Measurements from ENCODE around the gene RBM5. TPM values are rescaled to one million over a fixed set of nuclear protein-coding genes. Genes with fewer than 3 reads are reported as not detected.

RBM5 gene
- total and polyA plus RNA-seq, 2 donors (not counting 1 experiment from before 2014, with no cell fraction given): 405 to 464 TPM

DNA sequence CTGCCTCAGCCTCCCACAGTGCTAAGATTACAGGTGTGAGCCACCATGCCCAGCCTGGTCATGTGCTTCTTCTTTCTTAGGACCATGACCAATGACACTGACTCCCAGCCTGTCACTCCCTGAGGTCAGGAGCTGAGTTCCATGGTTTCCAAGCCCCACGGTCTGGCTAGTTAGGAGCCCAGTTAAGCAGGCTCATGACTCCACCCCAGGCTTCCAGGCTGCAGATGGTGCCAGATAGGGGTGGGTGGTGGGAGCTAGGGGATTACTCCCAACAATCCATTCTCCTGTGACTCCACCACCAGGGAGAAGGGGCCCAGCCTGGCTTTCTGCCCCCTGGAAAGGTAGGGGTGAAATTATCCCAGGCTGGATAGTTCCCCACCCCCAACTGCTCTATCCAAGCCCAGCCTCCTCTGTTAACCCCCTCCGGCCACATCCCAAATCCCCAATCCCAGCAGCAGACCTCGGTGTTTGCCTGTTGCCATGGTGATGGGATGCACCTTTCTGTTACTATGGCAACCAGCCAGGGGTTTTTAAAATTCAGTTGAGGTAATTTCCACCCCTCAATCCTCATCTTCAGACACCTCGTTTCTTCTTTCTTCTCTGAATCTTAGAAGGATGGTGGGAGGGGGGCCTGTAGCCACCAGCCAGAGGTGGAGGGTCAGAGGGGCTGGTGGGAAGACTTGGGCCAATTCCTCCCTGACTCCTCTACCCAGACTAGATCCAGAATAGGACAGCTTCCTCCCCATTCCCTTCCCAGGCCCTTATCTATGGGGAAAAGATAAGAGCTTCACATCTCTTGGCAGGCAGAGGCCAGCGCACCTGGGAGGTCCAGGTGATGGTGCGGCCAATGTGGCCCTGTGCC lies 43.9 kb downstream of the RBM5 start:
- Histone ChIP-seq H4K20me1 (ENCODE audit: control insufficient read depth, insufficient read depth, low read length, poor library complexity, severe bottlenecking) (no peaks in the 10 kb centered on the region), H3K27me3 (replicated peaks in 1 of 4; ENCODE audit: control extremely low read depth in 1 of 4, control insufficient read depth in 3 of 4, insufficient read depth in 4 of 4, low read length in 3 of 4) (peaks cover 0 to 15% (median 0%) of the 10 kb centered on the region in 4 experiments), H3K4me3 (ENCODE audit: control extremely low read depth in 1 of 5, extremely low read depth in 1 of 5, insufficient read depth in 1 of 5, low read depth in 2 of 5, low read length in 4 of 5) (no peak overlapping the region), H3K79me2 (ENCODE audit: control insufficient read depth, insufficient read depth, low read length) (no peaks in the 10 kb centered on the region), H3K4me2 (replicated peaks; ENCODE audit: low read depth, low read length, poor library complexity, severe bottlenecking) (no peak overlapping the region), H3K36me3 (replicated peaks in 1 of 2; ENCODE audit: control extremely low read depth in 1 of 2, control insufficient read depth in 1 of 2, extremely low read depth in 1 of 2, insufficient read depth in 2 of 2, low read length in 1 of 2) (no peaks in the 10 kb centered on the region), H3K4me1 (ENCODE audit: control insufficient read depth in 2 of 2, insufficient read depth in 2 of 2, low read length in 2 of 2) (no peaks in the 10 kb centered on the region), H3K27ac (ENCODE audit: low read length in 2 of 2) (no peak overlapping the region), H3K9ac (ENCODE audit: low read length) (no peak overlapping the region), H3K9me3 (ENCODE audit: control extremely low read depth in 1 of 3, control insufficient read depth in 2 of 3, insufficient read depth in 1 of 3, low read length in 2 of 3) (no peaks in the 10 kb centered on the region), H2AFZ (ENCODE audit: insufficient read depth, low read depth, low read length, poor library complexity, severe bottlenecking) (no peak overlapping the region)
- POLR2A ChIA-PET: interaction anchor here (0.9 kb wide), 1 partner anchor 9 kb away, joined by 3 read pairs; no protein-coding TSS in a partner anchor
- CTCF ChIA-PET: interaction anchor here (4.4 kb wide), 1 partner anchor 12 kb away, joined by 18 read pairs; no protein-coding TSS in a partner anchor
- Mint-ChIP-seq H3K27me3 (no peaks in the 10 kb centered on the region), H3K4me1 (no peaks in the 10 kb centered on the region), H3K4me3 (no peak overlapping the region), H3K27ac (no peak overlapping the region), H3K9me3 (ENCODE audit: insufficient read depth) (no peaks in the 10 kb centered on the region)
- intact Hi-C loops (cut with micrococcal nuclease): no loop called here
- DNase-seq (no peak), ATAC-seq (ENCODE audit: low read depth) (no peak)
- 100% methylated on average over 2 of the region's 6 CpGs for WGBS (ENCODE audit: insufficient coverage)
- TF ChIP-seq, protein P1, sequence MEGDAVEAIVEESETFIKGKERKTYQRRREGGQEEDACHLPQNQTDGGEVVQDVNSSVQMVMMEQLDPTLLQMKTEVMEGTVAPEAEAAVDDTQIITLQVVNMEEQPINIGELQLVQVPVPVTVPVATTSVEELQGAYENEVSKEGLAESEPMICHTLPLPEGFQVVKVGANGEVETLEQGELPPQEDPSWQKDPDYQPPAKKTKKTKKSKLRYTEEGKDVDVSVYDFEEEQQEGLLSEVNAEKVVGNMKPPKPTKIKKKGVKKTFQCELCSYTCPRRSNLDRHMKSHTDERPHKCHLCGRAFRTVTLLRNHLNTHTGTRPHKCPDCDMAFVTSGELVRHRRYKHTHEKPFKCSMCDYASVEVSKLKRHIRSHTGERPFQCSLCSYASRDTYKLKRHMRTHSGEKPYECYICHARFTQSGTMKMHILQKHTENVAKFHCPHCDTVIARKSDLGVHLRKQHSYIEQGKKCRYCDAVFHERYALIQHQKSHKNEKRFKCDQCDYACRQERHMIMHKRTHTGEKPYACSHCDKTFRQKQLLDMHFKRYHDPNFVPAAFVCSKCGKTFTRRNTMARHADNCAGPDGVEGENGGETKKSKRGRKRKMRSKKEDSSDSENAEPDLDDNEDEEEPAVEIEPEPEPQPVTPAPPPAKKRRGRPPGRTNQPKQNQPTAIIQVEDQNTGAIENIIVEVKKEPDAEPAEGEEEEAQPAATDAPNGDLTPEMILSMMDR (IDR thresholded peaks at IDR 0.05): no peak
- TF ChIP-seq EZH2 (IDR thresholded peaks at IDR 0.05; ENCODE audit: borderline replicate concordance, insufficient read depth, low read depth, low read length, poor library complexity, severe bottlenecking): no peak

DNA sequence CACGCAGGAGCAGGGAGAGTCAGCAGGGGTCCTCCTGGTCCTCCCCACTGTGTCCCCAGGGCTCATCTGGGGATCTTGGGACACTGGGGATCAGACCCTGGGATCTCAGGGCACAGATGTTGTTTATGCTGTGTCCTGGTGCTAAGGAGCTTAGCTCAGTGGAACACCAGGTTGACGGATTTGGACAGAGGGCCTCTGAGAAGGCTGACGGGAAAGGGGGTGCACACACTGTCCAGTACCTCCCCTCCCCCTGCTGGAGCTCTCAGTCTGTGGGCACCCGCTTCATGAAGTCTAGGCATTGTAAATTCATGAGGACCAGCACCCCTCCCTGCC lies 44.5 kb downstream of the RBM5 start:
- no peaks in the 10 kb centered on the region for H3K4me1 ChIP-seq (ENCODE audit: control insufficient read depth in 2 of 2, insufficient read depth in 2 of 2, low read length in 2 of 2)
- 90% methylated on average over 4 of the region's 4 CpGs for WGBS (ENCODE audit: insufficient coverage)
- ChIA-PET POLR2A (interaction anchor here (0.9 kb wide), 1 partner anchor 10 kb away, joined by 3 read pairs; no protein-coding TSS in a partner anchor), CTCF (interaction anchor here (4.4 kb wide), 1 partner anchor 13 kb away, joined by 18 read pairs; no protein-coding TSS in a partner anchor)
- intact Hi-C loops (cut with micrococcal nuclease): no loop called here
- ATAC-seq (ENCODE audit: low read depth): no peak
- Mint-ChIP-seq H3K9me3 (ENCODE audit: insufficient read depth) (no peaks in the 10 kb centered on the region), H3K4me3 (no peak overlapping the region), H3K27me3 (peaks cover under 1% of the 10 kb centered on the region), H3K27ac (no peak overlapping the region), H3K4me1 (no peaks in the 10 kb centered on the region)
- DNase-seq: no peak
- H3K27me3 ChIP-seq (replicated peaks in 1 of 4; ENCODE audit: control extremely low read depth in 1 of 4, control insufficient read depth in 3 of 4, insufficient read depth in 4 of 4, low read length in 3 of 4): peaks cover 0 to 15% (median 0%) of the 10 kb centered on the region in 4 experiments
- no peaks in the 10 kb centered on the region for H3K79me2 ChIP-seq (ENCODE audit: control insufficient read depth, insufficient read depth, low read length)
- no peaks in the 10 kb centered on the region for H3K9me3 ChIP-seq (ENCODE audit: control extremely low read depth in 1 of 3, control insufficient read depth in 2 of 3, insufficient read depth in 1 of 3, low read length in 2 of 3)
- H3K36me3 ChIP-seq (replicated peaks in 1 of 2; ENCODE audit: control extremely low read depth in 1 of 2, control insufficient read depth in 1 of 2, extremely low read depth in 1 of 2, insufficient read depth in 2 of 2, low read length in 1 of 2): no peaks in the 10 kb centered on the region
- H3K4me2 ChIP-seq (replicated peaks; ENCODE audit: low read depth, low read length, poor library complexity, severe bottlenecking): no peak overlapping the region
- no peak overlapping the region for H3K27ac ChIP-seq (ENCODE audit: low read length in 2 of 2)
- H4K20me1 ChIP-seq (ENCODE audit: control insufficient read depth, insufficient read depth, low read length, poor library complexity, severe bottlenecking): no peaks in the 10 kb centered on the region
- H2AFZ ChIP-seq (ENCODE audit: insufficient read depth, low read depth, low read length, poor library complexity, severe bottlenecking): no peak overlapping the region
- no peak overlapping the region for H3K4me3 ChIP-seq (ENCODE audit: control extremely low read depth in 1 of 5, extremely low read depth in 1 of 5, insufficient read depth in 1 of 5, low read depth in 2 of 5, low read length in 4 of 5)
- no peak overlapping the region for H3K9ac ChIP-seq (ENCODE audit: low read length)
- TF ChIP-seq, protein P1 (IDR thresholded peaks at IDR 0.05): no peak
- TF ChIP-seq EZH2 (IDR thresholded peaks at IDR 0.05; ENCODE audit: borderline replicate concordance, insufficient read depth, low read depth, low read length, poor library complexity, severe bottlenecking): no peak

Data from B cell (primary cell).